ENCODE measurements around the gene PMF1.
"Not testable (repeated sequence)": the region's sequence is repeated elsewhere in the genome, so short reads cannot be mapped to it uniquely, and the experiment has no call there.

PMF1 gene

GRCh38 chr1:156176610-156177210 is 36.1 kb upstream of the PMF1 start:
- no peak for DNase-seq (ENCODE audit: low read depth, low spot score)
- in situ Hi-C loops (cut with HindIII; ENCODE audit: low sequenced_read_pairs): no loop called here
- TF ChIP-seq CTCF (IDR thresholded peaks at IDR 0.05; ENCODE audit: low read depth, low read length): no peak
- no peak overlapping the region for H3K4me3 ChIP-seq (ENCODE audit: low read depth, low read length)

GRCh38 chr1:156177919-156178654 is 34.7 kb upstream of the PMF1 start:
- no peak for DNase-seq (ENCODE audit: low read depth, low spot score)
- in situ Hi-C loops (cut with HindIII; ENCODE audit: low sequenced_read_pairs): no loop called here
- no peak overlapping the region for H3K4me3 ChIP-seq (ENCODE audit: low read depth, low read length)
- no peak for TF ChIP-seq CTCF (IDR thresholded peaks at IDR 0.05; ENCODE audit: low read depth, low read length)

- in situ Hi-C loops (cut with HindIII; ENCODE audit: low sequenced_read_pairs): no loop called here
- TF ChIP-seq CTCF (IDR thresholded peaks at IDR 0.05; ENCODE audit: low read depth, low read length): no peak
- H3K4me3 ChIP-seq (ENCODE audit: low read depth, low read length): no peak overlapping the region
- no peak for DNase-seq (ENCODE audit: low read depth, low spot score)
Measured at GRCh38 chr1:156180471-156180870, 32.3 kb upstream of the PMF1 start.

GRCh38 chr1:156181391-156181924 is 31.3 kb upstream of the PMF1 start:
- DNase-seq (ENCODE audit: low read depth, low spot score); H3K4me3 ChIP-seq (ENCODE audit: low read depth, low read length); in situ Hi-C loops (cut with HindIII; ENCODE audit: low sequenced_read_pairs): not testable (repeated sequence)

- in situ Hi-C loops (cut with HindIII; ENCODE audit: low sequenced_read_pairs); H3K4me3 ChIP-seq (ENCODE audit: low read depth, low read length); DNase-seq (ENCODE audit: low read depth, low spot score): not testable (repeated sequence)
Measured at GRCh38 chr1:156182010-156182779, 30.6 kb upstream of the PMF1 start.

- DNase-seq (ENCODE audit: low read depth, low spot score); in situ Hi-C loops (cut with HindIII; ENCODE audit: low sequenced_read_pairs); H3K4me3 ChIP-seq (ENCODE audit: low read depth, low read length): not testable (repeated sequence)
Measured at GRCh38 chr1:156186347-156187177, 26.2 kb upstream of the PMF1 start.

- in situ Hi-C loops (cut with HindIII; ENCODE audit: low sequenced_read_pairs); H3K4me3 ChIP-seq (ENCODE audit: low read depth, low read length); DNase-seq (ENCODE audit: low read depth, low spot score): not testable (repeated sequence)
Measured at GRCh38 chr1:156190265-156190664, 22.5 kb upstream of the PMF1 start.

- in situ Hi-C loops (cut with HindIII; ENCODE audit: low sequenced_read_pairs): no loop called here
- no peak overlapping the region for H3K4me3 ChIP-seq (ENCODE audit: low read depth, low read length)
- no peak for TF ChIP-seq CTCF (IDR thresholded peaks at IDR 0.05; ENCODE audit: low read depth, low read length)
- DNase-seq (ENCODE audit: low read depth, low spot score): no peak
Measured at GRCh38 chr1:156191292-156191964, 21.4 kb upstream of the PMF1 start.

Data from astrocyte of the spinal cord (primary cell).